HEK293T (cell line): Measurements from ENCODE around the gene RNH1.

ENCODE experiments used
- CTBP1 ChIP-seq: fragments of 450-650 bp; IDR thresholded peaks from 2 replicates; pipeline ENCODE4 v1.6.1; 2016; ENCODE audit warnings: borderline replicate concordance
- ELF4 ChIP-seq: fragments of 450-650 bp; IDR thresholded peaks from 2 replicates; pipeline ENCODE4 v1.6.1; 2017; ENCODE audit warnings: antibody characterized with exemption
- FOXA1 ChIP-seq: fragments of 450-650 bp; IDR thresholded peaks from 2 replicates; pipeline ENCODE4 v1.6.1; 2016; ENCODE audit warnings: mild to moderate bottlenecking
- FOXK2 ChIP-seq: fragments of 450-650 bp; IDR thresholded peaks from 2 replicates; pipeline ENCODE4 v1.6.1; 2016; ENCODE audit warnings: mild to moderate bottlenecking
- HDGF ChIP-seq: fragments of 450-650 bp; IDR thresholded peaks from 2 replicates; pipeline ENCODE4 v1.6.1; 2017; ENCODE audit warnings: antibody characterized with exemption, borderline replicate concordance
- L3MBTL2 ChIP-seq: fragments of 450-650 bp; conservative IDR thresholded peaks from 2 replicates; pipeline ENCODE4 v1.6.1; 2016; ENCODE audit warnings: mild to moderate bottlenecking
- LEF1 ChIP-seq: fragments of 450-650 bp; IDR thresholded peaks from 2 replicates; pipeline ENCODE4 v1.6.1; 2017; ENCODE audit warnings: mild to moderate bottlenecking, borderline replicate concordance
- NFRKB ChIP-seq: fragments of 450-650 bp; IDR thresholded peaks from 2 replicates; pipeline ENCODE4 v1.6.1; 2016; ENCODE audit warnings: mild to moderate bottlenecking, moderate library complexity
- PKNOX1 ChIP-seq: fragments of 450-650 bp; IDR thresholded peaks from 2 replicates; pipeline ENCODE4 v1.6.1; 2016
- SP1 ChIP-seq: fragments of 450-650 bp; IDR thresholded peaks from 2 replicates; pipeline ENCODE4 v1.6.1; 2017
- TARDBP ChIP-seq: fragments of 450-650 bp; IDR thresholded peaks from 2 replicates; pipeline ENCODE4 v1.6.1; 2016
- ZNF384 ChIP-seq: fragments of 450-650 bp; IDR thresholded peaks from 2 replicates; pipeline ENCODE4 v1.6.1; 2016

GRCh38 chr11:469684-470560 lies 37.1 kb downstream of the RNH1 start:
- TF ChIP-seq FOXA1, result no peak
- TF ChIP-seq TARDBP, result no peak
- no peak for TF ChIP-seq SP1
- no peak for TF ChIP-seq ELF4
- no peak for TF ChIP-seq PKNOX1
- TF ChIP-seq CTBP1, result no peak
- TF ChIP-seq HDGF, result no peak
- TF ChIP-seq FOXK2, result no peak
- TF ChIP-seq LEF1, result no peak
- no peak for TF ChIP-seq NFRKB
- no peak for TF ChIP-seq ZNF384
- TF ChIP-seq L3MBTL2, result no peak
